Adrenal gland (tissue), 5 donors: ENCODE data around the gene MCU.

ENCODE experiments used
- POLR2A ChIP-seq, 2 donors: fragments of 450-650 bp; IDR thresholded peaks; one replicate each; pipeline ENCODE4 v1.6.1; 2017; ENCODE audit warnings: antibody characterized with exemption in 2 of 2, mild to moderate bottlenecking in 2 of 2, moderate library complexity in 1 of 2
- TF ChIP-seq, protein P1 (sequence below), 6 experiments: fragments of 450-650 bp in 4 of 6; fragments of 200-600 bp in 2 of 6; sonication (generic) in 1 of 6; IDR thresholded peaks; 1 replicate in 5 of 6; 2 replicates in 1 of 6; pipeline versions ENCODE4 v1.5.1 to v1.8.0; 2016 to 2021; ENCODE audit warnings: antibody characterized with exemption in 6 of 6, mild to moderate bottlenecking in 2 of 6, moderate library complexity in 1 of 6
- donor health status: DM: no; HTN: no; CAD: no.

DNA sequence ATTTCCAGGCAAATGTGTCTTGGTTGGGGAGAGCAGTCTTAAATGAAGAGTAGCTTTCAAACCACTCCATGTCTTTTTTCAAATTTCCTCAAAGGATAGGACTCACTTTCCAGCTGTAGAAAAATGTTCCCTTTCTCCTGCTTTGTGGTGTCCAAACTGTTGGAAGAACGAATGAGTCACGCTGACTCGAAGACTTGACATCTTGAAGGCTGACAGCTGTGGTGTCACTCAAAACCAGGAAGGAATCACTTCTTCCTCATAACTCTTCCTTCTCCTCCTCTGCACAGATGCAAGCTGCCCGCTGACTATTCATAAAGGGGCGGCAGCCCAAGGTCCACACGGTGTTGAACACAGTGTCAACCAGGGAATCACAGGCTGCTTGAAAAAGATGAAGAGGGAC, 243.4 kb downstream of the MCU start:
- no peak for TF ChIP-seq POLR2A (IDR thresholded peaks at IDR 0.05)
- TF ChIP-seq, protein P1, sequence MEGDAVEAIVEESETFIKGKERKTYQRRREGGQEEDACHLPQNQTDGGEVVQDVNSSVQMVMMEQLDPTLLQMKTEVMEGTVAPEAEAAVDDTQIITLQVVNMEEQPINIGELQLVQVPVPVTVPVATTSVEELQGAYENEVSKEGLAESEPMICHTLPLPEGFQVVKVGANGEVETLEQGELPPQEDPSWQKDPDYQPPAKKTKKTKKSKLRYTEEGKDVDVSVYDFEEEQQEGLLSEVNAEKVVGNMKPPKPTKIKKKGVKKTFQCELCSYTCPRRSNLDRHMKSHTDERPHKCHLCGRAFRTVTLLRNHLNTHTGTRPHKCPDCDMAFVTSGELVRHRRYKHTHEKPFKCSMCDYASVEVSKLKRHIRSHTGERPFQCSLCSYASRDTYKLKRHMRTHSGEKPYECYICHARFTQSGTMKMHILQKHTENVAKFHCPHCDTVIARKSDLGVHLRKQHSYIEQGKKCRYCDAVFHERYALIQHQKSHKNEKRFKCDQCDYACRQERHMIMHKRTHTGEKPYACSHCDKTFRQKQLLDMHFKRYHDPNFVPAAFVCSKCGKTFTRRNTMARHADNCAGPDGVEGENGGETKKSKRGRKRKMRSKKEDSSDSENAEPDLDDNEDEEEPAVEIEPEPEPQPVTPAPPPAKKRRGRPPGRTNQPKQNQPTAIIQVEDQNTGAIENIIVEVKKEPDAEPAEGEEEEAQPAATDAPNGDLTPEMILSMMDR (IDR thresholded peaks at IDR 0.05): no peak
